ENCODE data around the gene SMAD7. TPM values are rescaled to one million over a fixed set of nuclear protein-coding genes. Genes with fewer than 3 reads are reported as not detected.

SMAD7 gene
- total RNA-seq, 2 experiments from 2014 or later: 2.9 to 15.1 TPM

DNA sequence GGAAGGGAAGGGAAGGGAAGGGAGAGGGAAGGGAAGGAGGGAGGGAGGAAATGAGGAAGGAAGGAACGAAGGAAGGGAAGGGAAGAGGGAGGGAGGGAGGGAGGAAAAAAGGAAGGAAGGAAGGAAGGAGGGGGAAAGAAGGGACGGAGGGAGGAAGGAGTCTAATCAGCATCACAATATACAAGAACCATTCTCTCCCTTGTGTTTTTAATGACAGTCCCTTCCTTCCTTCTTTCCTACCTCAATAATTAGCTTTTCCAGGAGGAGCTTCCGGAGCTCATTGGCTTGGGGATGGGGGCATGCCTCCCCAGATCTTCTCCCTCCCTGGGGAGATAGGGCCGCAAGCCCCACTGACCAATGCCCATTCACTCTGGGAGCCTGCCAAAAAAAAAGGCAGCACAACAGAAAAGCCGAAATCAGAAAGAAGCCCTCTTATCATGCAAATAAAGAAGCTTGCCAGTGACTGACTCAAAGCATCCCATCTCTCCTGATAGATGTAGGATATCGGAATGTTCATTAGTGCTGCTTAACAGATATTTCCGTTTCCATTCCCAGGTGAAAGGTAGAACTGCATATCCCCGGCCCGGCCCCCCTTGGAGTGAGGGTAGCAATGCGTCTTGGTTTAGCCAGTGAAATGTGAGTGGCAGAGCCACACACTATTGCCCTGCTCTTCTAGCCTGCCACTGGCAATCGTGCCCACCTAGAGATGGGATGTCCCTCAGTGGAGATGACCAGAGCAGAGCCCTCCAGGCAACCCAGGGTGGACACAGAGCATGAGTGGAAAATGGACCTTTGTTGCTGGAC, 17.8 kb upstream of the SMAD7 start:
- H3K9me3 ChIP-seq (ENCODE audit: low read length): no peaks in the 10 kb centered on the region
- H3K79me2 ChIP-seq (ENCODE audit: insufficient read depth, low read depth, low read length): no peaks in the 10 kb centered on the region
- ChIA-PET POLR2A (interaction anchor here (1.1 kb wide), 1 partner anchor 12 kb away, joined by 4 read pairs; no protein-coding TSS in a partner anchor), CTCF (ENCODE audit: unreplicated experiment) (no interaction called here)
- no peaks in the 10 kb centered on the region for H3K36me3 ChIP-seq (ENCODE audit: insufficient read depth, low read length)
- BruUV-seq (replicated peaks): no TSS peak
- no peaks in the 10 kb centered on the region for H3K4me1 ChIP-seq (ENCODE audit: insufficient read depth, low read length, poor library complexity, severe bottlenecking)
- intact Hi-C loops (cut with micrococcal nuclease; ENCODE audit: unreplicated experiment): no loop called here
- no peaks in the 10 kb centered on the region for H4K20me1 ChIP-seq (ENCODE audit: insufficient read depth, low read length)
- H3K9me2 ChIP-seq (ENCODE audit: insufficient read depth, low read length): no peaks in the 10 kb centered on the region
- no peak overlapping the region for H2AFZ ChIP-seq (ENCODE audit: low read length)
- no peak for DNase-seq (ENCODE audit: low spot score)
- H3K4me3 ChIP-seq (ENCODE audit: low read depth, low read length, poor library complexity, severe bottlenecking): no peak overlapping the region
- TF ChIP-seq CTCF (conservative IDR thresholded peaks at IDR 0.05; ENCODE audit: low read length) (no peak), EZH2phosphoT487 (IDR thresholded peaks at IDR 0.05; ENCODE audit: borderline replicate concordance, low read depth, low read length) (no peak)
- H3K27ac ChIP-seq (ENCODE audit: low read depth, low read length, poor library complexity, severe bottlenecking): no peak overlapping the region
- no peak overlapping the region for H3K4me2 ChIP-seq (ENCODE audit: low read length)

DNA sequence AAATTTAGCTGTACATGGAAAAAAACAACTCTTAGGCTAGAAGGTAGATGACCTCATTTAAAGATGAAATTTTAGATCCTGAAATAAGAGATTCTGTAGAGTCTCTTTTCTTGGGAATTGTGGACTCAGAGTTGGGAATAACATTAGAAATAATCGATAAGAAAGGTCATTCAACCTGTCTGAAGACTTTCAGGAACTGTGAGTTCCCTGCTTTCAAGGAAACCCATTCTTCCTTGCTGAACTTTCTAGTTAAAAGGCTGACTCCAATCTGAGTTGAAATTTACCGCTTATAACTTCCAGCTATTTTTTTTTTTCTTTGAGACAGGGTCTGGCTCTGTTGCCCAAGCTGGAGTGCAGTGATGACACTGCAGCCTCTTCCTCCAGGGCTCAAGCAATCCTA, 16.8 kb upstream of the SMAD7 start:
- Histone ChIP-seq H2AFZ (ENCODE audit: low read length) (no peak overlapping the region), H3K36me3 (ENCODE audit: insufficient read depth, low read length) (no peaks in the 10 kb centered on the region), H3K9me3 (ENCODE audit: low read length) (no peaks in the 10 kb centered on the region), H3K27ac (ENCODE audit: low read depth, low read length, poor library complexity, severe bottlenecking) (no peak overlapping the region), H4K20me1 (ENCODE audit: insufficient read depth, low read length) (no peaks in the 10 kb centered on the region), H3K9me2 (ENCODE audit: insufficient read depth, low read length) (no peaks in the 10 kb centered on the region), H3K4me1 (ENCODE audit: insufficient read depth, low read length, poor library complexity, severe bottlenecking) (no peaks in the 10 kb centered on the region), H3K79me2 (ENCODE audit: insufficient read depth, low read depth, low read length) (no peaks in the 10 kb centered on the region), H3K4me3 (ENCODE audit: low read depth, low read length, poor library complexity, severe bottlenecking) (no peak overlapping the region), H3K4me2 (ENCODE audit: low read length) (no peak overlapping the region)
- POLR2A ChIA-PET: interaction anchor here (1.1 kb wide), 1 partner anchor 11 kb away, joined by 4 read pairs; no protein-coding TSS in a partner anchor
- CTCF ChIA-PET (ENCODE audit: unreplicated experiment): no interaction called here
- intact Hi-C loops (cut with micrococcal nuclease; ENCODE audit: unreplicated experiment): no loop called here
- no peak for DNase-seq (ENCODE audit: low spot score)
- TF ChIP-seq CTCF (conservative IDR thresholded peaks at IDR 0.05; ENCODE audit: low read length): no peak
- TF ChIP-seq EZH2phosphoT487 (IDR thresholded peaks at IDR 0.05; ENCODE audit: borderline replicate concordance, low read depth, low read length): no peak
- BruUV-seq (replicated peaks): no TSS peak

GRCh38 chr18:48966523-48966922, 15.8 kb upstream of the SMAD7 start:
- H3K79me2 ChIP-seq (ENCODE audit: insufficient read depth, low read depth, low read length): no peaks in the 10 kb centered on the region
- TF ChIP-seq CTCF (conservative IDR thresholded peaks at IDR 0.05; ENCODE audit: low read length): no peak
- no peak for TF ChIP-seq EZH2phosphoT487 (IDR thresholded peaks at IDR 0.05; ENCODE audit: borderline replicate concordance, low read depth, low read length)
- H3K4me1 ChIP-seq (ENCODE audit: insufficient read depth, low read length, poor library complexity, severe bottlenecking): no peaks in the 10 kb centered on the region
- intact Hi-C loops (cut with micrococcal nuclease; ENCODE audit: unreplicated experiment): no loop called here
- H3K4me2 ChIP-seq (ENCODE audit: low read length): no peak overlapping the region
- no peak overlapping the region for H2AFZ ChIP-seq (ENCODE audit: low read length)
- no peaks in the 10 kb centered on the region for H3K36me3 ChIP-seq (ENCODE audit: insufficient read depth, low read length)
- no peak for DNase-seq (ENCODE audit: low spot score)
- no peaks in the 10 kb centered on the region for H3K9me3 ChIP-seq (ENCODE audit: low read length)
- no peak overlapping the region for H3K27ac ChIP-seq (ENCODE audit: low read depth, low read length, poor library complexity, severe bottlenecking)
- BruUV-seq (replicated peaks): no TSS peak
- ChIA-PET CTCF (ENCODE audit: unreplicated experiment) (no interaction called here), POLR2A (no interaction called here)
- H4K20me1 ChIP-seq (ENCODE audit: insufficient read depth, low read length): no peaks in the 10 kb centered on the region
- no peaks in the 10 kb centered on the region for H3K9me2 ChIP-seq (ENCODE audit: insufficient read depth, low read length)
- H3K4me3 ChIP-seq (ENCODE audit: low read depth, low read length, poor library complexity, severe bottlenecking): no peak overlapping the region

All from OCI-LY7 (cell line).